Measurements from ENCODE around the gene ZNF385D.

ZNF385D gene

DNA sequence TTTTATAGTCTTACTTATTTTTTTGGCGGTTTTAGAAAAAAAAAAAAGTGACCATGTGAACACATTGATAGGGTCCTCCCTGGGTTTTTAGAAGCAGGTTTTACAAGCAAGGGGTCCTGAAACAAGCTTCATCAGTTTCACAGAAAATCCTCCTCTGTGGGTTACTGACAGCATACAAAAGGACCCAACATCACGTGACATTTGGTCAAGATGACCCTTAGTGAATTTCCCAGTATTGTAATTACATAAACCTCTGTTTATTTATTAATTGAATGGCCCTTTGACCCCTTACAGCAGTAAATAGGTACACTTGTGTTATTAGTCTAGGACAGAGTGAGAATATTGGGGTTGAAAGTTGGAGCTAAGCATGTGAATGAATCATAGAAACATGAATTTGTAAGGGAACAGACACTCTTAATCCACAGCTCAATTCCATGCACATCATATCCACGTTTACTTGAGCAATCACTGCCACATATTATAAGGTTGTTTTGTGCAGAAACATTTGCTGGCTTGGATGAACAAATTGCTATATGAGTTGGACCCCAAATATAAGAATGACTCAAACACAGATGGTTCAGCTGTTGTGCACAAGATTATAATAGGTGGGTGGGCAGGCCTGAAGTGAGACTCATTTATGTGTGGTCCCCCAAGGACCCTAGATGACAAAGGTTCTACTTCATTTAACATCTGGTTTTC is 137.5 kb downstream of the ZNF385D start:
- no peak for DNase-seq (ENCODE audit: low read depth in 2 of 2)

DNA sequence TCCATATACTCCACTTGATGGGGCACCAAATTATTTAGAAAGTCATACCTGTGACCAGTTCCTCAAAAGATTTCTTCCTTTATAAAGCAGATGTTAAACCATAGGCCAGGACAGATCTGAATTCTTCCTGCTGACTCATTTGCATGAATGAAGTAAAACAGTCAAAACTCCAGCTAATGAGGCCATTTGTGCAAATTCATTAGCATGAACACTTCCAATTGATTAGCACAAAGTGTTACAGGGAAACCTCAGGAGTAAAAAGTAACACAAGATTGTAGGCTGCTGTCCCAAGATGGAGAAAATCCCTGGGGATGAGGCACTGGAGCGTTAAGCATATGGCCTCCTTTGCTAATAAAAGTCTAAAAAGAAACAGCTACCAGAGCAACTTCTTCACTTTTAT is 149.8 kb downstream of the ZNF385D start:
- no peak for DNase-seq (ENCODE audit: low read depth in 2 of 2)

DNA sequence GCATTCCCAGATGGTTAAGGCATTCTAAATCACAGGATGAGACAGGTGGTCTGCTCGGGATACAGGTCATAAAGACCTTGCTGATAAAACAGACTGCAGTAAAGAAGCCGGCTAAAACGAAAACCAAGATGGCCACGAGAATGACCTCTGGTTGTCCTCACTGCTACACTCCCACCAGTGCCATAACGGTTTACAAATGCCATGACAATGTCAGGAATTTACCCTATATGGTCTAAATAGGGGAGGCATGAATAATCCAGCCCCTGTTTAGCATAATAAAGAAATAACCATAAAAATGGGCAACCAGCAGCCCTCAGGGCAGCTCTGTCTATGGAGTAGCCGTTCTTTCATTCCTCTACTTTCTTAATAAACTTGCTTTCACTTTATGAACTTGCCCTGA is 151.1 kb downstream of the ZNF385D start:
- DNase-seq (ENCODE audit: low read depth in 2 of 2): no peak

DNA sequence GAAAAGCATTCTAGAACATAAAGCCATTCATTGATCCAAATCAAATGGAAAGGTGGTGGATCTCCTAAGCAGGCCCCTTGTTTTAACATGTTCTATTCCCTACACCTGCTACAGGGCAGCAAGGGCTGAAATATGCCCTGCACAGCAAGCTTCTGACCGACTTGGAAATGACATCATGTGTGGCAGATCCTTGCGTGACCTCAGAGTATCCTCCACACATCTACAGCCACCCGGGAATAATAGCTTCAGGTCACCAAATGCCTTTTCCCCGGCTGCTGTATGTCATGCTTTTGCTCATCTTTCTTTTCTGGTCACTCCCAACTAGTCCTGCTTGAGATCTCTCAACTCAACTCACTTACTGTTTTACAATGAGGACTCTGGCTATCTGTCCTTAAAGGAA is 158.2 kb downstream of the ZNF385D start:
- DNase-seq (ENCODE audit: low read depth in 2 of 2): no peak

DNA sequence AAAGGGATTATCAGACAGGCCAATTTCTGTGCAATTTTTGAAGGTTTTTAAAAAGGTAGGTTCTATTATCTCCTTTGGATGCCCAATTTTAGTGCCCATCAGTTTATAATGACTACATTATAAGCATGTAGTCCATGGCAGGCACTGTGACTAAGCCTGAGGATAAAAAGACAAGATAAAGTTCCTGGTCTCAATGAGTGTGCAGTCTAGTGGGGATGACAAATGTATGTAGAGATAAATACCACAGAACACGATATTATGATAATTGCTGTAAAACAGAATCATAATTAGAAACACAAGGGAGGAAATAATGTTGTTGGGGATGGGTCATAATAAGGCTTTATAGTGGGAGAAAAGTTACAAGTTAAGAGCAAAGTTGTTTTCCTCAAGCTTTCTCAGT is 163.1 kb downstream of the ZNF385D start:
- DNase-seq (ENCODE audit: low read depth in 2 of 2): no peak

DNA sequence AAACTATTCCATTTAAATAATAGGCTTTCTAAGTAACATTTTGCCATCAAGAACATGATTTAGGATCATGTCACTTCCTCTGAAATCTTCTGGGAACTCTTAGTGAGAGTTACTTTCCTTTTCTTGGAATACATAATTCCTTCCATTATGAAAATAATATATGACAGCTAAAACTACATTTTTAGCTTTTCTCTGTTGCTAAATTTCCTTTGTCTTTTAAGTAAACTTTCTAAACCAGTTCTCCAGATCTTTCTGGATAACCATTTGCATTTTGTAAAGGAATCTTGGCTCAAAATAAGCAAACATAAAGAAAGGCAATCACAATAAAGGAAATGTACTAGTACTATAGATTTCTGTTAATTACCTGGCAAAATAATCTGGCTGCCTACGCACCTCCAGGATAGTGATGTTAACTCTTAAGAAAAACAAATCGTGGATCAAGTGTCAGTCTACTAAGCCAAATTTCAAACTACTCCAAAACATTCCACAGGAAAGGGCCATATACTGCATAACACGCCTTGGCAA is 165.7 kb downstream of the ZNF385D start:
- DNase-seq (ENCODE audit: low read depth in 2 of 2): no peak

DNA sequence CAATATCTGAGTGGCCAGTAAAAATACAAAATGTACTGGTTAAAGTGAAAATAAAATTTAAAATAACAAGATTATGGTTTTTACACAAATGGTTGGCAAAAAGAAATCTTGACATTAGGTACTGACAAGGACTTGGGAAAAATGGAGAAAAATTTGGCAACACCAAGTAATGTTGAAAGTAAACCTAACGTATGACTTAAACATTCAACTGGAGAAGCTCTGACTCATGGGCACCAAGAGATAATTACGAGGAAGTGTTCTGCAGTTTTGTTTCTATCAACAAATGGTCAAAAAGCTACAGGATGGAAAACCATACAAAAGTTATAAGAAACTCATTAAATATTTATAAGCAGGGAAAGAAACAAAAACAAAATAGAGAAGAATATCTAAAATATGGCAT is 177.7 kb downstream of the ZNF385D start:
- DNase-seq (ENCODE audit: low read depth in 2 of 2): no peak

DNA sequence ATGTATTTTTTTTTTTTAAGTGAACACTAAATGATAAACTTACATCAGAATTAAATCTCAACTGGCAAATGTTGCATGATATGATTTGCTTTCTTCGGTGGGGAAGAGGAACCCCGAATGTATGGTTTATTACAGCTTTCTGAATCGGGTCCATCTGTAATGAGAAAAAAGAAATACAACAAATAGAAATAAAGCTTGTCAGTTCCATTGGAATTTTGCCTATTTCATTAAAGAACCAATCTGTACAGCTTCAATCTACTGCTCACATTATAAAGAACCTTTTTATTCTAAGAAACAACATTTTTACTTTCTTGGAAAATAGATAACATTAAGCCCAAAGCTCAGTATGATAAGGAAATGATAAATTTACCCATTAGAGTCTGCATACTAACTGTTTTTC is 186.5 kb downstream of the ZNF385D start:
- DNase-seq (ENCODE audit: low read depth in 2 of 2): no peak

DNA sequence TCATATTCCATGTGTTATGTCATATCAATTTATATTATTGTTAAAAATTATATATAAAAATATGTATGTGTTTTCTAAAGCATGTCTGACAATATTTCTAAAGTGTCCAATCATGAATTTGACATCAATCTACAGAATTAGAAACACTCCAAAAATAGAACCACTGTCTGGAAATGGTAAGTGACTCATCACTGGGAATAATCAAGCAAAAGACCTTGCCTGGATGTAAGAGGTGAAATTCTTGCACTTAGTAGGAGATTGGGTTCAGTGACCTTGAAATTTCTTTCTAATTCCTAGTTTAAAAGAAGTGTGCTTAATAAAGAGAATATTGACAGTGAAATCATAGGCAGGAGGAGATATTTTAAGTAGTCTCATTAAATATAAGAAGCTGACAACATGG is 188.8 kb downstream of the ZNF385D start:
- DNase-seq (ENCODE audit: low read depth in 2 of 2): no peak

DNA sequence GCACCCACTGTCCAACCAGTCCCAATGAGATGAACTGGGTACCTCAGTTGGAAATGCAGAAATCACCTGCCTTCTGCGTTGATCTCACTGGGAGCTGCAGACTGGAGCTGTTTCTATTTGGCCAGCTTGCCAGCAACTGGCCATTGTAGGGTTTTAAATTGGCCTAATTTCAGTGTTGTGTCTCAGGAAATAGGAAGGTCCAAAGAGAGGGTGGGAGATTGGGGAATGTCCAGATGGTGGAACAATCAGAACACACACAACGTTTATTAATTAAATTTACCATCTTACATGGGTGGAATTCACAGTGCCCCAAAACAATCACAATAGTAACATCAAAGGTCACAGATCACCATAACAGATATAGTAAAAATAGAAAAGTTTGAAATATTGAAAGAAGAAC is 189.5 kb downstream of the ZNF385D start:
- no peak for DNase-seq (ENCODE audit: low read depth in 2 of 2)

DNA sequence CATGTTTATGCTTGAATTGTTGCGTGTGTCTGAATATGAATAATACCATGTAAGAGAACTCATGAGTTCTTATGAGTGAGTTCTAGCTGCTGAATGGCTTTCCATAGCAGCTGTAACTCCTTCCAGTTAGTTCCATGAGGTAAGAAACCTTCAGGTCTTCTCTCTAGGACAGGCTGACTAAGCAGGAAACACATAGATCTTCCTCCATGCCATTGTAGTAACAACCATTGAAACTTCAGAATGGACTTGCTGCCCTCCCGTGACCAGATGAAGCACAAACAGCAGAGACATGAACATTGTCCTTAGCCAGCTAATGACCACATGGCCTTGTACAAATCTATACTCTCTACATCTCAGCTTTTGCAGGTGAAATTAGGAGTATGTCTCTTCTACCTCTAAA is 200.0 kb downstream of the ZNF385D start:
- DNase-seq (ENCODE audit: low read depth in 2 of 2): no peak

DNA sequence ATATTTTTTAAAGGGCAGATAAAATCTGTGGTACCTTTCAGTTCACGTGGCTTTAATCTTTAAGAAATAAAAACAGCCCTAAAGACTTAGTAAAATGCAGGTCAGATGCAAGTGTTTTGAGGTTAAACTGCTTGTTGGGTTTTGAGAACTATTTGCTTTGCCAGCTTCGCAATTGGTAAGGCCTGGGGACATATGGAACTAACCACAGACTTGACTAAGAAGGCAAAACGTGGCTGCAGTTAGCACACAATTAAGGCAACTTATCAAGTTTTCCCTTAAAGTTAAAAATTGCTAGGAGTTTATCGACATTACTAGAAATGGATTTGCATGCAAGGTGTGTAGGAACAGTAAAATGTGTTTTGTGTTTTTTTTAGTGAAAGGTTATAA is 206.9 kb downstream of the ZNF385D start:
- no peak for DNase-seq (ENCODE audit: low read depth in 2 of 2)

DNA sequence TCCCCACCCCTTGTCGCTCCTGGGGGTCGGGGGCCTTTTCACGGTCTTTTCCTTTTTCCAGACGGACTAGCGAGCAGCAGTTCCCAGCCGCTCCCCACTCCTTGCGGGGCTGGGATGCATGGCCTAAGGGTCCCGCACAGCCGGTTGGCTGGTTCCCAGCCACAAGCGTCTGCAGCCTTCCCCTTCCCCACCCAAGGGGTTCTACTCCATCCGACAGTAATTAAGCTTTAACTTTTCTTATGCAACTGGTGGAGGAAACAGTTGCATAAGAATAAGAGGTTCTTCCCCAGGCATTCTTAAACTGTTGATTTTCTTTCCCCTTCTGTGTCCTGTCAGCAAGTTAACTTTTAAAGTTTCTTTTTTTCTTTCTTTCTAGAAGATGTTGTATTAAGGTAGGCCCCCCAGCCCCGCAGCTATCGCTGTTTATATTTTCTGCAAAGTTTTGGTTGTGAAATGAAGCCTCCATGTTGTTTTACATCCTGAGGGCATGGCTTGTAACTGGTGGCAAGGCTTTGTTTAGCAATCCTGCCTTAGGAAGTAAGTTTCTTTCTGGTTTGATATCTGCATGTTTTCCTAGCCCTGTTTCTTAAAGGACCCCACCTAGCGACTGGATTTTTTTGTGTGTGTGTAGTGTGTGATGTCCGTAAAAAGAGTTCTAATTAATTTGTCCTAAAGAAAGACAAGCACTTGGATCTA is 207.5 kb downstream of the ZNF385D start:
- DNase-seq (ENCODE audit: low read depth in 2 of 2): no peak

DNA sequence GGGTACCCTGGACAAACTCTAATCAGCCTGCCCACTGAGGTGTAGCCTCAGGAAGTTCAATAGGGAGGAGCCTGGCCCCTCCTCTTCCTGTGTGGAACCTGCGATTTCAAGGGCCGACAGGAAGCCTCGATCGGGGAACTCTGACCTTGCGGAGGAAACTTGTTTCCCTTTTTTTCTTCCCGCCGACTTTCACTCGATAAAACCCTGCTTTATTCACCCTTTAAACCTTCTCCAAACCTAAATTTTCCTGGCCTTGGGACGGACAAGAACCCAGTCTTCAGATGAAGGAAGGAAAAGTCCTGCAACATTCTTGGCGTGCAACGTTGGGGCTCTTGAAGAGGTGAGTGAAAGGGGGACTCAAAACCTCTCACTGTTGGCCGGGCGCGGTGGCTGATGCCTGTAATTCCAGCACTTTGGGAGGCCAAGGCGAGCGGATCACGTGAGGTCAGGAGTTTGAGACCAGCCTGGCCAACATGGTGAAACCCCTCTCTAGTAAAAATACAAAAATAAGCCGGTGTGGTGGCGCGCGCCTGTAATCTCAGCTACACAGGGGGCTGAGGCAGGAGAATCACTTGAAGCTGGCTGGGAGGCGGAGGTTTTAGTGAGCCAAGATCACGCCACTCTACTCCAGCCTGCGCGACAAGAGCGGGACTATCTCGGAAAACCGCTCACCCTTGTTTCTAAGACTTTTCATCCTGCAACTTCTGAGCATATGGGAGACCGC is 208.2 kb downstream of the ZNF385D start:
- DNase-seq (ENCODE audit: low read depth in 2 of 2): no peak

DNA sequence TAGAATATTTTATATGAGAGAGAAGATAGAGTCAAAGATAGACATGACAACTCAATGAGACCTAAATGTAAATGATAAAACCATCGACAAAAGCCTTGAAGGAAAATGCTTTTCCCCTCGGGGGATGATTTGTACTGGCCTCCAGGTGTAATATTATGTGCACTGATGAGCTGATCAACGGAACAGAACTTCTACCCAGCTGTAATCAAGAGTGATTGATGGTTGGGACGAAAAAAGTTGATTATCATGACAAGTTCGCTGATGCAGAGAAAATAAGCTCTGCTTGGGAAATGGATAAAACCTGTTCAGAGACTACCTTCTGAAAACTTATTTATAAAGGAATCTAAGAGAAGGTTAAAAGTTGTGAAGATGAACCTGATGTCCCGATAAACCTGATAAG is 210.7 kb downstream of the ZNF385D start:
- no peak for DNase-seq (ENCODE audit: low read depth in 2 of 2)

DNA sequence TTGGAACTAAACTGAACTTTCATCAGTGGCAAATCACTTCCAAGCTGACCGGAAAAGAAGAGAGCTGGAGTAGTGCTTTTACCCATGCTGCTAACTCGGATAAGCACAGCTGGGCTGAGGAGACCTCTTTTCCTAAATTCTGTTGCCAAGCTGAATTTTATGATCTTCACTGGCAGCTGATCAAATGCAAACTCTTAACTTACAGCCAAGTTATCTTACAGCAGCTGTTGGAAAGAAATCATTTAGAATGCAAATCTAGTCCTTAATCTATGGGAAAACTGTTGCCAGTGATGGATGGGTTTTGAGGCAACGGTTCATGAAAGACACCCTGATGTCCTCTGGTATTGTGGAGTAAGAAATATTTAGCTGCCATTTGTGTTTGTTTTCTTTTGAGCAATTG is 216.5 kb downstream of the ZNF385D start:
- DNase-seq (ENCODE audit: low read depth in 2 of 2): no peak

DNA sequence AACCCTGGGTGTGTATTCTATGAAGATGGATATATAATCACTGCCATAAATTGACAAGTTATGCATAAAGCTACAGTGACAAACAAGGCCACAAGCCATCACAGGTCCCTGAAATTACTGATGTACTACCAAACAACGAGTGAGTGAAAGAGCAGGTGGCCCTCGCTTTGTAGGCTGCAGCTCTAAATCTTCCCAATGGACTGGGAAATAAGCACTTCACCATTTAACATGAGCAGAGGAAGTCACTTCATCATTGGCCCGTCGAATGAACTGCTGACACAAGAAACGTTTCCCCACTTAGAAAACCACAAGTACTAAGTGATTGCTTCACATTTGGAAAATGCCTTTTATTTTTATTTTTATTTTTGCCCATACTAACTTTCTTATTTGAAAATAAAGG is 218.0 kb downstream of the ZNF385D start:
- no peak for DNase-seq (ENCODE audit: low read depth in 2 of 2)

DNA sequence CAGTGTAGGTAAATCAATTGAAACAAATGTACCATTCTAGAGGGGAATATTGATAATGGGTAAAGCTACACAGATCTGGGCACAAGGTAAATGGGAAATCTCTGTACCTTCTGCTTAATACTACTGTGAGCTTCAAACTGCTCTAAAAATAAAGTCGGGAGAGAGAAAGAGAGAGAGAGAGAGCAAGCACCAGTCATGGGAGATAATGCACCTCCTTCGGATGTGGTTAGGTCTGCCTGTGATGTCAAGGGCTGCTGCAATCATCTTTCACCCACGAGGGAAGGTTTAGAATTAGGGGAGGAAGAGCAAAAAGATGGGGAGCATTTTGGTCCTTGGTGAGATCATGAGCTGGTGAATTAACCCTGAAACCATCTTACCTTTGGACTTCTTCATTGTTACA is 219.1 kb downstream of the ZNF385D start:
- DNase-seq (ENCODE audit: low read depth in 2 of 2): no peak

DNA sequence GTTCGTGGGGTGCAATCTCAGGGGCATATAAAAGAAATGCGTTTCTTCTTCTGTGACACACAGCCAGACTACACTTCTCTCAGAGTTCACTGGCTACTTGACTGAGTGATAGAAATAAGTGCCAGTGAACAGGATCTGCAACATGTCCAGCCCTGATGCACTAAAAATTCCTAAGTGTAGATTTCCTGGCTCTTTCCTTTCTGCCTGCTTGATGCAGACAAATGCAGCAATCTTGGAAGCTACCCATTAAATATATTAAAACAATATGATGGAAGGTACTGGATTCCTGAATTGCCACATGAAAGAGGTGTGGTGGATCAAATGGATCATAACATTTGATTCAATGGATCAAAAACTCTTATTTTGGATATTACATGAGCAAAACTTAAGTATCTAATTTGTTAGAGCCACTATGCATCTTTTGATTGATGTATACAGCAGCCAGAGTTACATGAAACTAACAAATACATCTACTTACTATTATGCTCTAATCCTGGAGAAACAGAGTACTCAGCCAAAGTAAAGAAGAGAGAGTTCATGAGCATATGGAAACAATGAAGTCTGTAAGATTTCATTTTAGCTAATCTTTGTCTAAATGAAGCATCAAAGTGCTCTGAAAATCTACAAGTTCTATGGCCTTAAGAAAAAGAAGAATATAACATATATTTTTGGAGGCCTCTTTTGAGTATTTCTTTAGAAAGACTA is 222.6 kb downstream of the ZNF385D start:
- DNase-seq (ENCODE audit: low read depth in 2 of 2): no peak

DNA sequence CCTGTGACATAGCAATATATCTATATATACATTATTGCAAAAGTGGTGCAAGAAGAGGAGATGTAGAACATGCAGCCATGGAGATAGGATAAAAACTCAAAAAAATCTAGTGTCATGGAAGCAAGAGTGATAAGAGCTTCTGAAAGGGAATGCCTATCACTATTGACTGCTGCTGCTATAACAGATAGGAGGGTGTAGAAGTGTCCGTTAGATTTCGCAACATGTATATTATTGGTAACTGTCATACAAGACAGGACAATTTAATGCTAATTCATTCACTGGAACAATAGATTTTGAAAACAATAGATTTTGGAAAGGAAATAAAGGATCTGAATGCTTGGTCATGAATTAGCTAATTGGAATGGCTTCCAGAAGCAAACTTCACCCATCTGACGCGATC is 224.5 kb downstream of the ZNF385D start:
- DNase-seq (ENCODE audit: low read depth in 2 of 2): no peak

DNA sequence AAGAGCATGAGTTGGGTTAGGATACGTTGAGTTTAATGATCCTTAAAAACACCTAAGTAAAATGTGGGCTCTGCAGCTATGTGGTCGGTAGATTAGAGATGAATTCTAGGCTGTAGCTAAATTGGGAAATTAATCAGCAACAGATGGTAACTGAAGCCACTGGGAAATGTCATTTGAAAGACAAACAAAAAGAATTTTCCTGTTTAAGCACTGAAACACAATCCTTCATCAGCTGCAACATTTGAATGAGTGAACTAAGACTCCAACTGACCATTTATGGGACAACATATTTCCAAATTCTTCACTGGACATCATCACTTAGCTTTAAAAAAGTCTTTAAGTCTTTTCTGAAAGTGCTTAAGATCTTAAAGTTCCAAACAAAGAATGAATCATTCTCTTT is 226.9 kb downstream of the ZNF385D start:
- DNase-seq (ENCODE audit: low read depth in 2 of 2): peak; percentile 12 to 13

Data from fibroblast of skin of left biceps (primary cell).